HUES6 (cell line): ENCODE data around the gene MED19.
"Not testable (repeated sequence)": the region's sequence is repeated elsewhere in the genome, so short reads cannot be mapped to it uniquely, and the experiment has no call there.

ENCODE experiments used
- H3K27ac ChIP-seq: 2 replicates; pipeline ENCODE4 v1.7.0; 2013; ENCODE audit warnings: low read depth, mild to moderate bottlenecking, low read length, inconsistent platforms
- H3K27me3 ChIP-seq: 2 replicates; pipeline ENCODE4 v1.6.1; 2013; ENCODE audit warnings: low read length; ENCODE audit not compliant: control insufficient read depth, insufficient read depth
- H3K36me3 ChIP-seq: 2 replicates; pipeline ENCODE4 v1.6.1; 2013; ENCODE audit warnings: low read length; ENCODE audit not compliant: control insufficient read depth, insufficient read depth
- H3K4me1 ChIP-seq: 2 replicates; pipeline ENCODE4 v1.6.1; 2013; ENCODE audit warnings: low read length; ENCODE audit not compliant: control insufficient read depth, insufficient read depth
- H3K4me3 ChIP-seq: 2 replicates; pipeline ENCODE4 v1.5.1; 2013; ENCODE audit warnings: low read depth, low read length
- H3K9ac ChIP-seq: one replicate; pipeline ENCODE4 v1.6.1; 2013; ENCODE audit warnings: mild to moderate bottlenecking, low read length
- H3K9me3 ChIP-seq: 2 replicates; pipeline ENCODE4 v1.6.1; 2013; ENCODE audit warnings: low read depth, low read length; ENCODE audit not compliant: control insufficient read depth, insufficient read depth

MED19 gene

GRCh38 chr11:57703341-57703740 lies 8.7 kb downstream of the MED19 start:
- H3K27me3 ChIP-seq: no peaks in the 10 kb centered on the region
- no peak overlapping the region for H3K27ac ChIP-seq
- peaks cover 63% of the 10 kb centered on the region for H3K36me3 ChIP-seq
- no peak overlapping the region for H3K9ac ChIP-seq
- H3K9me3 ChIP-seq: no peaks in the 10 kb centered on the region
- no peaks in the 10 kb centered on the region for H3K4me1 ChIP-seq
- no peak overlapping the region for H3K4me3 ChIP-seq

GRCh38 chr11:57700425-57700824 lies 11.6 kb downstream of the MED19 start:
- Histone ChIP-seq H3K27me3 (no peaks in the 10 kb centered on the region), H3K36me3 (peaks cover 80% of the 10 kb centered on the region), H3K9ac (no peak overlapping the region), H3K4me1 (no peaks in the 10 kb centered on the region), H3K9me3 (no peaks in the 10 kb centered on the region), H3K27ac (no peak overlapping the region), H3K4me3 (no peak overlapping the region)

DNA sequence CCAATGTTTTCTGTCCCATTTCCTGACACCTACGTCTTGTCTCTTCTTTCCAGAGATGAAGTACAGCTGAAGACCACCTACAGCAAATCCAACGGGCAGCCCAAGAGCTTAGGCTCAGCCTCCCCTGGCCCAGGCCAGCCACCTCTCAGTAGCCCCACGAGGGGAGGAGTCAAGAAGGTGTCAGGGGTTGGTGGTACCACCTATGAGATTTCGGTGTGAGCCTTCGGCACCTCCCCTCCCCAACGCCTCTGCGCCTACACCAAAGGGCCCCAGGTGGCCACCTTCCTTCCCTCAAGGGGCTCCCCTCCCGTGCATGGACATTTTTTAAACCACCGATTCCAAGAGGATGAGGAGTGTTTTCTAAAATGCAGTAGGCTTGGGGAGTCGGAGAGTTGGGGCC lies 12.2 kb downstream of the MED19 start:
- no peak overlapping the region for H3K9ac ChIP-seq
- H3K27me3 ChIP-seq: no peaks in the 10 kb centered on the region
- peaks cover 83% of the 10 kb centered on the region for H3K36me3 ChIP-seq
- H3K4me3 ChIP-seq: no peak overlapping the region
- H3K4me1 ChIP-seq: no peaks in the 10 kb centered on the region
- no peaks in the 10 kb centered on the region for H3K9me3 ChIP-seq
- no peak overlapping the region for H3K27ac ChIP-seq

DNA sequence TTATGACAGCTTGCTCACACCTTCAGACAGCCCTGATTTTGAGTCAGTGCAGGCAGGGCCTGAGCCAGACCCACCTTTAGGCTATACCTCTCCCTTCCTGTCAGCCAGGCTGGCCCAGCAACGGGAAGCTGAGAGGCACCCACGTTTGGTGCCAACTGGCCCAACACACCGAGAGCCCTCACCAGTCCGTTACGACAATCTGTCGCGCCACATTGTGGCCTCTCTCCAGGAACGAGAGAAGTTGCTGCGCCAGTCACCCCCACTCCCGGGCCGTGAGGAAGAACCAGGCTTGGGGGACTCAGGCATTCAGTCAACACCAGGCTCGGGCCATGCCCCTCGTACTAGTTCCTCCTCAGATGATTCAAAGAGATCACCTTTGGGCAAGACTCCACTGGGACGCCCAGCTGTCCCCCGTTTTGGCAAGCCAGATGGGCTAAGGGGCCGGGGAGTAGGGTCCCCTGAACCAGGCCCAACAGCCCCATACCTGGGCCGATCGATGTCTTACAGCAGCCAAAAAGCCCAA lies 13.1 kb downstream of the MED19 start:
- Histone ChIP-seq H3K36me3 (peaks cover 83% of the 10 kb centered on the region), H3K4me1 (no peaks in the 10 kb centered on the region), H3K9me3 (no peaks in the 10 kb centered on the region), H3K9ac (no peak overlapping the region), H3K4me3 (no peak overlapping the region), H3K27ac (no peak overlapping the region), H3K27me3 (no peaks in the 10 kb centered on the region)

DNA sequence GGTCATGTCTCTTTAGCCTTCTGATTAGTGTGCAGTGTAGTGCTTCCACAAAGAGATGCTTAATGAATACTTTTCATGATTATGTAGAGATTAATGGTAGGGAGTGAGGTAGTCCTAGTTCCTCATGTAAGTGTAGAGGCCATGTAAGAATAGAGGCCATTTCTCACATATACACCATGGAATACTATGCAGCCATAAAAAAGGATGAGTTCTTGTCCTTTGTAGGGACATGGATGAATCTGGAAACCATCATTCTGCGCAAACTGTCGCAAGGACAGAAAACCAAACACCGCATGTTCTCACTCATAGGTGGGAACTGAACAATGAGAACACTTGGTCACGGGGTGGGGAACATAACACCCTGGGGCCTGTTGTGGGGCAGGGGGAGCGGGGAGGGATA lies 21.5 kb downstream of the MED19 start:
- H3K9ac ChIP-seq, H3K27me3 ChIP-seq, H3K27ac ChIP-seq, H3K4me1 ChIP-seq, H3K4me3 ChIP-seq, H3K9me3 ChIP-seq: not testable (repeated sequence)
- peaks cover 81% of the 10 kb centered on the region for H3K36me3 ChIP-seq

DNA sequence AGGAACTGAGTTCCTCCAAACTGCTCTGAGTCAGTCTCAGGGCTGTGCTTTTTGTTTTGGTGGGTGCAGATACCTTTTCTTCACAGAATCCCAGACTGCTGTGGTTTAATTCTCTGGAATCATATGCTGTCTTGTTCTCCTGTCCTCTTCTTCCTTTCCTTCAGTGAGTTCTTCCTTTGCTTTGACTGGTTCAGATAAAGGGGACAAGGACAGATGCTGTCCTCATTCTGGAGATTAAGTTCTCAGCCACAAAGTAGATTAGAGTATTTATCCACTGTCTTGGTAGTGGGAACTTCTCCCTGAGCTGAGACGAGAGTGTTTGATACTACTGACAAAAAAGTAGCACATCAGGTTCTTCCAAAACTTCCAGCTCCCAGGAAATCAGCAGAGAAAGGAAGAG lies 30.8 kb downstream of the MED19 start:
- Histone ChIP-seq H3K27me3 (no peaks in the 10 kb centered on the region), H3K4me3 (no peak overlapping the region), H3K9me3 (no peaks in the 10 kb centered on the region), H3K27ac (no peak overlapping the region), H3K4me1 (no peaks in the 10 kb centered on the region), H3K9ac (no peak overlapping the region), H3K36me3 (peaks cover 62% of the 10 kb centered on the region)

DNA sequence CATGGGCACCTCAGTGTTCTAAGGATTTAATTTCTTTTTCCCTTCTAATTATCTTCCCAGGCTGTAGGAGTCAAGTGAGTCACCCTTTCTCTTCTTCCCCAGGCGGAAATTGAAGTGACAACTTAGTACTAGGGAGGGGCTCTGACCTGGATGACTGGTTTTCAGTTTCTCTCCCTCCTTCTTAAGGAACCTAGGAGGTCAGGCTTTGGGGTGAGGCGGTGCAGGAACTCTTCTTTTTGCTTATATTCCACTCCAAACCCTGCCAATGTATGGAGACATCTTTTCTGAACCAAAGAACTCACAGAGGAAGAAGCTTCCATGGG lies 31.5 kb downstream of the MED19 start:
- Histone ChIP-seq H3K36me3 (peaks cover 64% of the 10 kb centered on the region), H3K9ac (no peak overlapping the region), H3K4me3 (no peak overlapping the region), H3K4me1 (no peaks in the 10 kb centered on the region), H3K27ac (no peak overlapping the region; the same call in 1 of the 2 replicates), H3K27me3 (no peaks in the 10 kb centered on the region), H3K9me3 (no peaks in the 10 kb centered on the region)

- Histone ChIP-seq H3K4me1 (0 out of 2 replicates have a peak, but pooled peaks cover 5% of the 10 kb centered on the region), H3K36me3 (peaks cover 64% of the 10 kb centered on the region)
Measured at GRCh38 chr11:57679396-57679795, 32.6 kb downstream of the MED19 start.

DNA sequence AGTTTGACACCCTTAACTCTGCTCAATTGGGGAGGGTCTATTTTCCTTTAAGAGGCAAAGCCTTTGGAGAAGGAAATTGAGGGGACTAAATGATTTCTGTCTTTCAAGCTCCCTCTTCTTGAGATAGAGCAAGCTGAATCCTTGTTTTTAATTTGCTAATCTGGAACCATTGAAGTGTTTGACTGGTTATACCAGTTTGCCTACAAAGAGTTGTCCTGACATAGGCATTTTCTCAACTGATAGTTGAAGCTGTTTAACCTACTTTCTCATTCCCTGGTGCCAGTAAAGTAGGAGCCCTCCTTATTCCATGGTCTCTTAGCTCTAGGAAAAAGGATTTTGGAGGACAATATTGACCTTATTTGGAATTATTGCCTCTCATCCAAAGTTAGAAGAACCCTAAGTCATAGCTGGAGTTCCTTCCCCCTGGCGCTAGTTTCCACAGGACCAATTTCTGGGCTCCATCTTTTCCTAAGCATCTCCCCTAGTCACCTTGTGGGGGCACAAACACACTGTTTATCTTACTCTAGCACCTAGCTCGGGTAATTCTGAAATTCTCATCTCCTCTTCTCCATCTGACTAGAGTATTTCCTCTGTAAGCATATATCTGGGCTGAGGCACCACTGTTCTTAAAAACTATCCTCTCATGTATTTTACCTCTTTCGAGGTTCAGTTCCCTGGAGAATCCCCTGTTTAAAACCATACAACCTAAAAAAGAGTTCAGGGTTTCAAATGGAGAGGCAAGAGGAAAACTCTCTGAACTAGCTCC lies 36.7 kb downstream of the MED19 start:
- Histone ChIP-seq H3K4me1 (peaks cover 5% of the 10 kb centered on the region; the same call in 1 of the 2 replicates), H3K9ac (no peak overlapping the region), H3K36me3 (peaks cover 62% of the 10 kb centered on the region), H3K4me3 (no peak overlapping the region), H3K27me3 (no peaks in the 10 kb centered on the region), H3K9me3 (no peaks in the 10 kb centered on the region), H3K27ac (no peak overlapping the region; the same call in 1 of the 2 replicates)

More at GRCh38 chr11:57679396-57679795, 32.6 kb downstream of the MED19 start:
- no peaks in the 10 kb centered on the region for H3K27me3 ChIP-seq
- H3K9me3 ChIP-seq: no peaks in the 10 kb centered on the region
- H3K9ac ChIP-seq: no peak overlapping the region
- no peak overlapping the region for H3K4me3 ChIP-seq
- no peak overlapping the region for H3K27ac ChIP-seq

DNA sequence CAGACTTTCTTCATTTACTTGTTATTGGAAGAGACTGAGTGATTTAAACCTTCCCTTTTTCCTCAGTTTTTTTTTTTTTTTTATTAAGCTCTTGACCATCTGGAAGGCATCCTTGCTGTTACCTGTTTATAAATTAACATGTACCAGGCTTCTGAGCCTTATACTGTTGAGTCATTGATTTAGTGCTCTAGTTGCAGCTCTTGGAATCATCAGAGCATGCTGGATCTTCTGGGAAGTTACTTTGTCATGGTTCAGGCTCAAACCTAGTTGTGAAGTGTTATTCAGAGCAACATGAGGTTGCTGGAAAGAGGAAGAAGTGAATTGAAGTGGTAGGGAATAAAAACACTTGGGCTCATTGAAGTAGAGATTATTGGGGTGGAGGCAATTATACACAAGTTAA lies 37.8 kb downstream of the MED19 start:
- H3K4me3 ChIP-seq: no peak overlapping the region
- H3K9ac ChIP-seq: no peak overlapping the region
- H3K36me3 ChIP-seq: peaks cover 60% of the 10 kb centered on the region
- no peaks in the 10 kb centered on the region for H3K9me3 ChIP-seq
- peaks cover 6% of the 10 kb centered on the region for H3K4me1 ChIP-seq
- H3K27ac ChIP-seq: no peak overlapping the region
- no peaks in the 10 kb centered on the region for H3K27me3 ChIP-seq

DNA sequence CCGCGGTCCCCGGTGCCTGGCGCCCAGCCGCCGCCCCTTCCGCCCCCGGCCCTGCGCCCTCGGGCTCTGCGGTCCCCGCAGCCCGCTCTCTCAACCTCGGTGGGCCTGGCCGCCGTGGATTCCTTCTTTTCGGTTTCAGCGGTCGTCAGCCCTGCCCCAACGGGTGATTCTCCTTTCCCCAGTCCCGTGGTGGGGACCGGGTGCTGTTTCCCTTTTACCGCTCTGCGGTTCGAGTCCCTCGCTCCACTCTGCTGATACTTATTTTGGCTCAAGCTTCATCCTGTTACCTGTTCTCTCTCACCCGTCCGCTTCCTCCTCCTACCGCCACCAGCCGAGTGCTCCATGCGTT lies 43.6 kb downstream of the MED19 start:
- Histone ChIP-seq H3K36me3 (peaks cover 18% of the 10 kb centered on the region), H3K27ac (peak overlapping the region; percentile 97), H3K4me1 (peaks cover 4% of the 10 kb centered on the region), H3K4me3 (peak overlapping the region; percentile 87), H3K9me3 (no peaks in the 10 kb centered on the region), H3K9ac (peak overlapping the region; percentile 96), H3K27me3 (no peaks in the 10 kb centered on the region)
